NCI-H82 (cell line): ENCODE data around the gene PYGM.

Experiments
- DNase-seq: peaks from one replicate; lab custom pipeline; 2025; lab: John Stamatoyannopoulos, UW

The PYGM gene

DNA sequence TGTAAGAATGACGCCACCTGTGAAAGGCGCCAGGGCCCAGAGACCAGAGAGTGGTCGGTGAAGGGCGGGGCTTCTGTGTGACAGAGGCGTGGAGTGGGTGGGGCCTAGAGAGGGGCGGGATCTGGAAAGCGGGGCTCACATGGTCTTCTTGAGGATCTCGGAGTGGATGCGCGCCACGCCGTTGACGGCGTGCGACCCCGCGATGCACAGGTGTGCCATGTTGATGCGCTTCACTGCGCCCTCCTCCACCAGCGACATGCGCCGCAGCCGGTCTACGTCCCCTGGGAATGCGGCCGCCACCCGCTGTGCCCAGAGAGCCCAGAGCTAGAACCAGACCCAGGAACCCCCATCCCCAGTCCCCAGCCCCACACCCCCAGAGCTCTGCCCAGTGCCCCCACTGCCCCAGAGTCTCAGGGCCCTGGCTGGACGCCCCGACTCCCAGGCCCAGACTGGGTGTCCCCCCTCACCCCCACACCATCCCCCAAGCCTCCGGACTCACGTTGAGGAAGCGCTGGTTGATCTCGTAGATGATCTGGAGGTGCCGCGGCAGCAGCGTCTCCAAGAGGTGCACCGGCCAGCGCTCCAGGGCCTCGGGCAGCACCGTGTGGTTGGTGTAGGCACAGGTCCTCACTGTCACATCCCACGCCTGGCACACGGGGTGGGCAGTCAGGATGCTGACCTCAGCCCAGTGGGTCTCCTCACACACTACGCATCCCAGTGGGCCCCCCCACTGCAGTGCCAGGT is 6.2 kb downstream of the PYGM start:
- no peak for DNase-seq

DNA sequence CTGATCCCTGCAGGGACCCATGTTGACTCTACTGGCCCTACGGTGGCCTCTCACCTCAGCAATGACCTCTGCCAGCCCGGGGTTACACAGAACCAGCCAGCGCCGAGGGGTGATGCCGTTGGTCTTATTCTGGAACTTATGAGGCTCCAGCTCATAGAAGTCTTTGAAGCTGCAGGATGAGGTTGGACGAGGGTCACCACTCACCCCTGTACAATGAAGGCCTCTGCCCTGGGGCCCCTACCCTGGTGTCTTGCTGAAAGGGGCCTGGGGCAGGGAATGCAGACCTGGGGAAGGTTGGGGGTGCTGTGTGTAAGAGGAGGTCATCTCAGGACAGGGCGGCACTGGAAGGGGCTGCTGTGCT is 6.8 kb downstream of the PYGM start:
- DNase-seq, result no peak

DNA sequence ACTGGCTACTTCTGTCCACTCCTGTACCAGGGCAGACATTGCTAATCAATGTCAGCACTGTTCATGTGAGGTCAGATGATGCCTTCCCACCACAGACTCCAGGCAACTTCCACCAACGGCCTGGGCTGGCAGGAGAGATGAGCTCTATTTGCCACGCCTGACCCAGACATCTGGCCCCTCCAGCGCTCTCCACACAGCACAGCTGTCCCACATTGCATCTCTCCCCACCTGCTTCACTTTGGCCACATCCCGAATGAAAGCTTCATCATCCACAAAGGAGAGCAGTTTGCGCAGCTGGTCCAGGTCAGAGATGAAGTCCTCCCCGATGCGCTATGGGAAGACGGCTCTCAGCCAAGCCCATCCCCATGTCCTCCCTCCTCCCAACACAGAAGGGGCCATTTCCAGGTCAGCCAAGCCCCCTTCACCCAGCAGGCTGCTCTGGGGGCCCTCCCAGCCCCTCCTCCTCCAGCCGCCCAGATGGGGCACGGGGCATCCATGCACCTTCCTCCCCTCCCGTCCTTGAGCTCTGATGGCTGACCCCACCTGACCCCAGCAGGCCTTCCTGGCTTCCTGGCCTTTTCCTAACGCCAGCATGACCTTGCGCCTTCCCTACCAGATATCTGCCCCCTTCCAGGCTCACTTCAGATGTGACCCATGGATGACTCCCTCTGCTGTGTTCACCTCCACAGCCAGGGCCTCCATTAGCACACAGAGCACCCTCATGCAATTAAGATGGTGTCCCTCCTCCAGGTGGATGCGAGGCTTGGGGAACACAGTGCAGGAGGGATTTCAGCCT is 7.4 kb downstream of the PYGM start:
- no peak for DNase-seq

DNA sequence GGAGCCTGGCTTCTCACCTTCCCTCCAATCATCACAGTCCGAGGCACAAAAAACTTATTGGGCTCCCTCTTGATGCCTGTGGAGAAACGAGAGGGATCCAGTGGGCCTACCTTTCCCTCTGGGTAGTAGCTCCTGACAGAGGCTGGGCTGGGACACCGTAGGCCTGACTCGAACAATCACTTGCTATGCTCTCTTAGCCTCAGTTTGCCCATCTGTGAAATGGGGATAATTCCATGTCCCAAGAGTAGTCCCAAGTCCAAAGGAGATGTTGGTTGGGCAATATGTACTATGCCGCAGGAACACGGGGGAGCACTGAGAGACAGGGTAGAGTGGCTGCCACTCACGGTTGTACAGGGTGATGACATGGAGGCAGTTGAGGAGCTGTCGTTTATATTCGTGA is 8.2 kb downstream of the PYGM start:
- DNase-seq, result no peak

DNA sequence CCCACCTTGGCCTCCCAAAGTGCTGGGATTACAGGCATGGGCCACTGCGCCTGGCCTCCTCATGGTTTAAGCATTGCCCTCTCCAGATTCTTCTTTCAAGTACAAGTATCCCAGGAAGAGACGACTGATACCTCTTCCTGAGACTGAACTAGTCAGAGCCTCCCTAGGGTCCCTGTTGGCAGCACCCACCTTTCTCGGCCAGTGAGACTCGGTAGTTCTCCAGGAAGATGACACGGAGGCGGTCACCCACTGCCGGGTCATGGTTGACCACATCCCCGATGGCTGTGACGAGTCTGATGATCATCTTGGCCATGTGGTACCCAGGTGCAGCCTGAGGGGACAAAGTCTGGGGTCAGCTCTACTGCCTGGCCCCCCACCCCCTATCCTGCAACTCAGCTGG is 8.6 kb downstream of the PYGM start:
- DNase-seq, result no peak

DNA sequence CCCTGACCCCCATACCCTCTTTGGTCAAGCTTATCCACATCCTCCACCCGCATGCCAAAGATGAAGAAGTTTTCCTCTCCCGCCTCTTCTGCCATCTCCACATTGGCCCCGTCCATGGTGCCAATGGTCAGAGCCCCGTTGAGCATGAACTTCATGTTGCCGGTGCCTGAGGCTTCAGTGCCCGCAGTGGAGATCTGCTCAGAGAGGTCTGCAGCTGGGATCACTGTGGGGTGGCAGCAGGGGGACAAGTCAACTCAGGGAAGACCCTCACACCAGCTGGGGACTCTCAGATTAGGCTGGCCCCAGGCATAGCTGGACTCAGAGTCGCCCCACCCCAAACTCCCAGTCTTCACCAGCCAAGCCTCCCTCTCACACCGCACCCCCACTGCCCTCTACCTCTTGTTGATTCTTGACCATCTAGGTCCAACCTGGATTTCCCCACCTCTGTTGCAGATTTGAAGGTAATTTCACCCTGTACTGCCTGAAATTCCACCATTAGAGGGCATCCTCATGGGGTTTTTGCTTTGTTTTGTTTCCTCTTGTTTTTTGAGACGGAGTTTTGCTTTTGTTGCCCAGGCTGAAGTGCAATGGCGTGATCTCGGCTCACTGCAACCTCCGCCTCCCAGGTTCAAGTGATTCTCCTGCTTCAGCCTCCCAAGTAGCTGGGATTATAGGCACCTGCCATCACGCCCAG is 9.3 kb downstream of the PYGM start:
- no peak for DNase-seq

DNA sequence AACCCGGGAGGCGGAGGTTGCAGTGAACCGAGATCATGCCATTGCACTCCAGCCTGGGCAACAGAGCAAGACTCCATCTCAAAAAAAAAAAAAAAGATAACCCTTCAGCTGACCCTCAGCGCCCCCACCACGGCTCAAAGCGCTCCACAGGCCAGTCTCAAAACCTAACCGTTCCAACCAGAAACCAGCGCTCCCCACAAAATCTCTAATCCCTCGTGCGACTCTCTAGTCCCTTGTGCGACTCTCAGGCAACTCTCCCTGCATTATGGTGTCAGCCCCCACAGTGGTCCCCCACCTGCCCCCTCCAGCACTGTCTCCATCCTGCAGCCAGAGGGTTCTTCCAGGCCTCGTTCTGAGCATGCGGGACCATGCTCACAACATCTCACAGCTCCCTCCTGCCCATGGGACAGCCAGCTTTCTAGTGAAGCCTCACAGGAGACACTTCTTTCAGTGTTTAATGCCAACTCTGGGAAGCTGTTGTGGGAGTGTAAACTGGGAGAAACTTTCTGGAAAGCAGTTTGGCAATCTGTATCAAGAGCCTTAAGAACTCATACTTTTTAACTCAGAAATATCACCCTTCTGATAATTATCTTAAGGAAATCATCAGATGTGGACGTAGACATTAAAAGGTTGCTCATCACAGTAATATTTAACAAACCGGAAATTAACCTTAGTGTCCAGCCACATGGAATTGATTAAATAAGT is 11.7 kb downstream of the PYGM start:
- DNase-seq, result no peak

DNA sequence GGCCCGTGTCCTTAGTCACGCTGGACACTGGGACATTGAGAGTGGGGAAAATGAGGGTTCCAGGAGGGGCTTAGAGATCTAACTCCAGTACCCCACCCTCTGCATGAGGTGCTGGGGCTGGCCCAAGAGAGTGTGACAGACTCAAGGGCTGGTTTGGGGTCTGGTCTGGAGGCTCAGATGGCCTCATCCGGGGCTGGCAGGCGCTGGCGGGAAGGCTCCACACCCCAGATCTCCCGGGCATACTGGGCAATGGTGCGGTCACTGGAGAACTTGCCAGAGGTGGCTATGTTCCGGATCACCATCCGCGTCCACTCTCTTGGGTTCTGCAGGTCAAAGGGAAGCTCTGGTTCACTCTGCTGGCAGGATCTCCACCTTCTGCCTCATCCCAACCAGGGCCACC is 13.3 kb downstream of the PYGM start:
- DNase-seq, result no peak

DNA sequence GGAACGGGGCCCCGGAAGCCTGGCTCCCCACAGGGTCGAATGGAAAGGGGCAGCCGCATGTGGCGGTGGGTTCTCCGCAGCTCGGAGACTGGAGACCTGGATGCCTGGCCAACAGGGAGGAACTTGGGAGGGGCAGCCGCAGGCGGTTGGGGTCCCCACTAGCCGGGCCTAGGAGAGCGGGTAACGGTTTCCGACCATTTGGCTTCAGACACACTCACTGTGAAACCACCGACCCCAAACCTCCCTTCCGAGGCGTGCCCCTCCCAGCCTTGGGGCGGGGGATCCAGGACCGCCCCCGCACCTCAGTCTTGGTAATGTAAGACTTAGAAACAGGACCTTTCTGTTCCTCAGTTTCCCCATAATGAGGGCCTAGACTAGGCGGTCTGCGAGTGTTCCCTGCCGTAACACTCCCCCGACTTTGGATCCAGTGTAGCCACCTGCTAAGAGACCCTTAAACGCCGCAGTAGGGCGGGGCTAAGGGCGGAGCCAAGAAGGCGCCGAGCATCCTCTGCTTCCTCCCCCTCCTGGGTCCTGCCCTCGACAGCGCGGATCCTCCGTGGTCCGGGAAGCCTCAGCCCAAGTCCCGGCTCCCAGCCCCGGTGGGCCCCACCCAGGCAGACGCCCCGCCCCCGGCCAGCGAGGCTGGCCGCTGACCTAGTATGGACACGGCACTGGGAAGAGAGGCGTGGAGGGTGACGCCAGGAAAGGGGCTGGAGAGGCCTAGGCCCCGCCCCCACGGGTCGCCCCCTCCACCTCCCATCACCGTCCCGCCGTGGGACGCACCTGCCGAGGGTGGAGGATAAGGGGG is 14.0 kb downstream of the PYGM start:
- peak; percentile 64 for DNase-seq

DNA sequence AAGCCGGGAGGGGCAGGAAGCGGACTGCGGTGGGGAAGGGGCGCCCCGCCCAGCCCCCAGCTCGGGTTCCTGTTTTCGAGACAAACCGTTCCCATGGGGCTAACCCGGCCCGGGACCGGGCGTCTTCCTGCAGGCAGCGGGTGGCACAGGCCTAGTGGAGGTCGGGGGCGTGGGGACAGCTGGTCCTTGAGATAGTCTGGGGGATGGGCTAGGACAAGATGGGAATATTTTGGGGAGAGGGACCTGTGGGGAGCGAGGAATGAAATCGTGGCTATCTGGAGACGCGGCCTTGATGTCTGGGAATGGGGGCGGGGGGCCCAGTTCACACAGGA is 14.6 kb downstream of the PYGM start:
- DNase-seq, result no peak

DNA sequence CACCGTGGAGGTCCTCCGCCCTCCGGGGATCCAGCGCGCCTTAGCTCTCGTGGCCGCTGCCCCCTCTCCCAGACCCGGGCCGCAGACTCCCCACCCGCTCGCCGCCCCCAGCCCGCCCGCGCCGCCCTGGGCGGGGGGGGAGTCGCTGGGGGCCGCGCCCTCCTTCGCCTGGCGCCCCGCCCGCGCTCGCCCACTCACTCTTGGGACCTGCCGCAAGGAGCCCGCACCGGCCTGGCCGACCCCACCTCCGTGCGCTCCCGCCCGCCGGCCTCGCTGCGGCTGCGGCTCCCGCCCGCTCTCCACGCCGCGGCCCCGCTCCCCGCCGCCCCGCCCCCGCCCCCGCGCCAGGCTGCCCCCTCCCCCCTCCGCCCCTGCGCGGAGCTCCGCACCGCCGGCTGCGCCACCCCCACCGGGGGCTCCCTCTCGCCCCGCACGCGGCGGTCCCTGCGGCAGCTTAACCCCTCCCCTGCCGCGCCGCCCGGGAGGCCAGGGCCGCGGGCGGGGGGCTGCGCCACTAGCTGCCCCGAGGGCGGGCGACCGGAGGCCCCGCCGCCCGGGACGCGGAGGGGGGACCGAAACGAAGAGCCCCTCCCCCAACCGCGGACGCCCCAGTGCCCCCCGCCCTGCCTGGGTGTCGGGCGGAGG is 15.1 kb downstream of the PYGM start:
- no peak for DNase-seq

DNA sequence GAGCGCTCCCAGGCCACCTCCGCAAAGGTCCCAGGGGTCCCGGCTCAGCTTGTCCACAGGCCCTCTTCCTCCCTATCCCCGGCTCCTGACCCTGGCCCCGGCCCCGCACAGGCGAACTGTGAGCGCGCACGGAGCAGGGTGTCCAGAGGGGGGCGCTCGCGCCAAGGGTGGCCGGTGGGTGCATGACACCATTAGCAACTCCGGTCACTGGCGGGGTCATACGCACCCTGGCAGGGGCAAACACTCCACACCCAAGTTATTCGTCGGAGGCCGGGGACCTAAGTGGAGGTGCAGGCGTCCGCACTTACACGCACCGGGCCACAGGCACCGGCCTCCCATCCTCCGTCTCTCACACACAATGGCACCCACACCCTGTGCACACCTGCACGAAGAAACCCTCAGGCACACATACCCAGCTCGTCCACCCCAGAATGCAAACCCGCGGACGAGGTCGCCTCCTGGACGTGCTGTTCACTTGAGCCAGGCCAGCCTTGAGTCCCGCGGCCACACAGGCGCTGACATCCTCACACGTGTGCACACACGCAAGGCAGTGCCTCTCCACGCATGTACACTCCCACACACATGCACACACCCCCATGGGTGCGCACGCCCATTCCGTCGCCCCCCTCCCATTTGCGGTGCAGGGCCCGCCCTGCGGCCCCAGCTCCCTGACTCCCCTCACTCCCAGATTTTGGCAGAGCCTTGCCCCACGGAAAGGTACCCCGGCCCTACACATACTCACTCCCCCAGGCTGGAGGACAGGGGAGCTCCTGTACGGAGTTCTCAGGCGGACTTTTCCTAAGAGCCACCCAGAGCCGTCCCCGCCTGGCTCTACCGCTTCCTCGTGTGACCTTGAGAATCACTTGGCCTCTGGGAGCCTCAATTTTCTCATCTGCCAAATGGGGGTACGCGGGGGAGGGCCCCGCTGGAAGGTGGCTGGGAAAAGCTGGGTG is 15.9 kb downstream of the PYGM start, which contains the start of gene RASGRP2:
Gene RASGRP2, minus strand, starts transcription at position 552 of the 953 bp plus-strand sequence. CDS start 1,276 bp downstream, outside the sequence.
- peak; percentile 51 for DNase-seq

DNA sequence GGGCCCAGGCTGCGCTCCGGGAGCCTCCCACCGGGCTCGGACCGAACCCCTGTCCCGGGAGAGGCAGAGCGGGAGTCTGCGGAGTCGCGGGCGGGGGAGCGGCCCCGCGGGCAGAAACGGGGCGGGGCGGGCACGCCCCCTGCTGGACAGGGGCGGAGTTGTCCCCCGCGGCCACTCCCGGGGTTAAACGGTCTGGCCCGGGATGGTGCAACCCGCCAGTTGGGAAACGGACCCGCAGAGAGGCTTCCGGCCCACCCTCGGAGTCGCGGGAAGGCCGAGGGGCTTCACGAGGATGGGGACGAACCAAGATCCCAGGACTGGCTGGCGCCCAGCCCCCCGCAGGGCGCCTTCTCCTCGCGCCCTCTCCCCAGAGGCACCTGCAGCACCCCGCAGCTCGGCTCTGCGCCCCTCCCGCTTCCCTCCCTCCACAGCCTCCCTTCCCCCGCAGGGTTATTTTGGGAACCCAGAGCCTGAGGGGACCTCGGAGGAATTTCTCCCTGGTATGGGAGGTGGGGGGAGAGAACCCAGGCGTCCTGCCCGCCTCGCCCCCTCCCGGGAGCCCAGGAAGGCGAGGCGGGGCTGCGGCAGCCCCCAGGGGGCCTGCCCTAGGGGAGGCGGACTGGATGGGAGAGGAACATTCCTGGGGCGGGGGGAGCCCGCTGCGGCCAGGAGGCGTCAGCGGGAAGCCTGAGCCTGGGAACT is 16.7 kb downstream of the PYGM start:
- peak; percentile 47 for DNase-seq

DNA sequence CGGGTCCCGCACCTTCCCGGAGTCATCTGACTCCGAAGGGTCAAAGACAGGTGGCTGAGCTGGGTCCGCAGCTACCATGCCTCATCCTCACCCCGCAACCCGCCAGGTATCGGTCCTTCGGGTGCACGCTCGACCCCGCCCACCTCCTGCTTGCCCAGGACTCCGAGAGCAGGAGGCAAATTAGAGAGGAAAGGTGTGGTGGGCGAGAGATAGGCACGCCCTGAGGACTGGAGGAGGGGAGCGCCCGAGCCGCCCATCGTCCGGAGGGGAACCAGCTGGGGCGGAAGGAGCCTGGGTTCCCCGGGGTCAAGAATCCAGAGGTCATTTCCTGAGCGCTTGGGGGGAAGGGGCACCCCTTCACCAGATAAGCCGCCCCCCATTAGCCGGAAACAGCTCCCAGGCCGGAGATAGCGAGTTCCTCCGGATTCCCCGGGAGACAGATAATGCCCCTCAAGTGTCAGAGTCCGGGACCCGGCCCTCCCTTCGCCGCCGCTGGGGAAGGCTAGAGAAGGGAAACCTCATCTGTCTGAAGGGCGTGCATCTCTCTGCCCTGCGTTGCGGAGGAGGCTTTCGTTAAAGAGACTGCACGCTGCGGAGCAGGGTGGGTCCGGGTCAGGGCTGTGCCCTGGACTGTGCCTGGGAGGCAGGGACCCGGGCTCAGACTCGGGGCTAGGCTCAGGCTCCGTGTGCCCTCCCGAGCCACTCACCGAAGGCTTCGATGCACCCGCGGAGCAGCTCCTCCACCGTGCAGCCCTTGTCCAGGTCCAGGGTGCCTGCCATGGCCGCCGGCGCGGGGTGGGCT is 17.5 kb downstream of the PYGM start:
- peak; percentile 35 for DNase-seq

DNA sequence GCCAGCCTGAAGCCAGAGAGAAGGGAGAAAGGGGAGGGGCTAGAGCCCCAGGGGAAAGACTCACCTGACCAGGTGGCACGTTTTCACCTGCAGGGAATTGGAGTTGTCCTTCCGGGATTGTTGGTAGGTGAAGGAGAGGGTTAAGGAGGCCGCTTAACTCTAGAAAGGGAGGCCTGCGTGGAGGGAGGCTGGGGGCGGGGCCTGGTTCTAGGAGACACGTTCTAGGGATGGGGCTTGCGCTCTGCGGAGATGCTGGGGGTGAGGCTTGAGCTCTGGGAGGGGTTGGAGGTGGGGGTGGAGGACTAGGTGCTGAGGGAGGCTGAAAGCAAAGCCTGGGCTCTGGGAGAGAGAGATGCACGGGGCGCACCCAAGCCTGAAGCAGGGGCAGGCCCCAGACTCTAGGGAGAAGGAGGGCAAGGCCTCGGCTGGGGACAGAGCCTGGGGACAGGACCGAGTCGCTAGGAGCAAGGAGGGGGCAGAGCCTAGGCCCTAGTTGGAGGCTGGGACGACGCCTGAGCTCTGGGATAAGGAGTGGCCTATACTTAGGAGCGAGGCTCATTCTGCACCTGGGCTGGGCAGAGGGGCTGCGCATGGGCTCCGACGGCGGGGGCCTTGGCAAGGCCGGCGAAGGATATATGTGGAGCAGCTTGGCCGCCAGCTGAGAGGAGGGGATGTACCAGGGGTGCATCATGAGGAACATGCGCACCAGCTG is 18.2 kb downstream of the PYGM start:
- DNase-seq, result no peak

DNA sequence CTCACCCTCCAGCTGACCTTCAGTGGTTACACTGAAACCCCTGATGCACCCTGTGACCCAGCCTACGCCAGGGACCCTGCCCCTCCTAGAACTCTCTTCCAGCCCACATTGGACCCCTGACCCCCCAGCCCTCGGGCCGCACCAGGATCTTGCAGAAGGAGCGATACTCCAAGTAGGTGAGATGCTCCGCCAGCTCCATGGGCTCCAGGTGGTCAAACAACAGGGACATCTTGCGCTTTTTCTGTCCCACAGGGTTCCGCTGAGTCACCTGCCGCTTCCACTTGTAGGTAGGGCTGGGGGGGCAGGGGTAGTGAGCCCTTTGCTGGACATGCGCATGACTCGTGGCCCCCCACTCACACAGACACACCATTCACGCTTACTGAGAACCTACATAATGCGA is 19.9 kb downstream of the PYGM start:
- DNase-seq, result no peak

DNA sequence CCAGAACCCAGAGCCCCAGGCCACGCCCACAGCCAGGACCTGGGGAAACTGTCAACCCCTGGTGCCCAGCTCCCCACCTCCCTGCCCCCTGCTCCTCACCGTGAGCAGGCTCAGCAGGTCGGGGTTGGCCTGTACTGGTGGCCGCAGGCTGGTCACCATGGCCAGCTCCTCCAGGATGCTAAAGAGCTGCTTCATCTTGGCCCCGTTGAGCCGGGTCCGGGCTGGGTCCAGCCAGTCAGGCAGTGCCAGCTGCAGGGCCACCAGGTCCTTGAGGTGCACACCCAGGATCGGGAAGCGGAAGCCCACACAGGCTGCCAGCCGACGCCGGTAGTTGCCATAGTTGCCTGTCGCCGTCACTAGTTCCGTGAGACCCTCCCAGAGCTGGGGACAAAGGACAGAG is 23.1 kb downstream of the PYGM start:
- no peak for DNase-seq
